DMS 273 treated with DMSO at 0.1 percent for 48 hours (cell line): ENCODE measurements around the gene ZPLD1.

Source experiments
- DNase-seq: peaks from one replicate; lab custom pipeline; 2025; lab: John Stamatoyannopoulos, UW

The ZPLD1 gene

DNA sequence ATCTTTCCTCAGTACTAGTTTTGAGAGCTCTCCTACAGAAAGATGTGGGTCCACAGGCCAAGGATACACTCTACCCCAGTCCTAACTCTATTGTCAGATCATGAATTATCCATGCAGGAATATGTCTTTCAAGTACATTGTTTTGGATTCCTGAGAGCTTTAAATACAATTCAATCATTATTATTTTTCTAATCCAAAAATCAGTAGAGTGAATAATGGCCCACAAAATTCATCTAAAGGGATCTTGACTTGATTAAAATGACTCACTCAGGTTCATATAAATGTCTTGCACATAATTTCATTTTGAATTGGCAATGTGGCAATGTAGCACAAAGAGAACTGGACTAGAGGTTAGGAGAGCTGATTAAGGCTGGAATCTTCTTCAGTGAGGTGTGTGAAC lies 93.9 kb downstream of the ZPLD1 start:
- DNase-seq = no peak
